HepG2 (cell line): ENCODE measurements around the gene ACSS2. TPM values are rescaled to one million over a fixed set of nuclear protein-coding genes. Genes with fewer than 3 reads are reported as not detected.

Experiments used
- ATAC-seq: fragments of 200-7000 bp; cut with Tn5 transposase; 3 replicates; pipeline ENCODE4 v1.9.1; 2020; ENCODE audit warnings: mild to moderate bottlenecking, moderate library complexity
- BruUV-seq: library from RNA; stranded (reverse); fragments of 400-500 nt; replicated peaks from 2 replicates; lab custom pipeline; 2021; lab: Mats Ljungman, UMichigan
- CTCF ChIA-PET: fragments of 300-600 bp; formaldehyde crosslinking; extraction: SDS; loops from one replicate; lab custom pipeline; 2021; ENCODE audit warnings: low total read pairs, inconsistent platforms, low intra/inter-chr PET ratio; lab: Yijun Ruan, JAX
- POLR2A ChIA-PET: fragments of 350-600 bp; sonication (Branson Sonifier 250); formaldehyde crosslinking; loops from one replicate; lab custom pipeline; 2020; ENCODE audit warnings: antibody characterized with exemption, inconsistent platforms; lab: Yijun Ruan, JAX
- DNase-seq: peaks from one replicate; pipeline ENCODE4 v3.0.0-alpha.2; 2015; ENCODE audit warnings: low spot score
- FAIRE-seq: peaks from 3 replicates; lab custom pipeline; 2011; peaks lifted over from hg19 to GRCh38; lab: Jason Lieb, UNC
- H2AFZ ChIP-seq: one replicate; pipeline ENCODE4 v1.6.1; 2011; ENCODE audit warnings: low read length, inconsistent platforms
- H3K27ac ChIP-seq: fragments of 300-600 bp; 3 replicates; pipeline ENCODE4 v1.8.0; 2011; ENCODE audit warnings: mixed run types, mild to moderate bottlenecking, mixed read lengths, low read length, inconsistent platforms; ENCODE audit not compliant: insufficient read depth; ENCODE audit errors: extremely low read length
- H3K27me3 ChIP-seq, 2 experiments: fragments of 200-600 bp in 1 of 2; 2 replicates in 1 of 2; 3 replicates in 1 of 2; pipeline versions ENCODE4 v1.6.0 to v1.8.0; 2011; ENCODE audit warnings: low read length in 2 of 2, mild to moderate bottlenecking in 2 of 2, moderate library complexity in 2 of 2, inconsistent platforms in 1 of 2; ENCODE audit not compliant: insufficient read depth in 2 of 2, control insufficient read depth in 1 of 2
- H3K36me3 ChIP-seq, 2 experiments: fragments of 200-600 bp in 1 of 2; replicated peaks in 1 of 2; 2 replicates in 1 of 2; 3 replicates in 1 of 2; pipeline versions ENCODE4 v1.5.1 to v1.8.0; 2011; ENCODE audit warnings: low read length in 2 of 2, inconsistent platforms in 1 of 2; ENCODE audit not compliant: insufficient read depth in 2 of 2, control insufficient read depth in 1 of 2
- H3K4me1 ChIP-seq: 2 replicates; pipeline ENCODE4 v1.5.1; 2012; ENCODE audit warnings: low read length, inconsistent platforms; ENCODE audit not compliant: insufficient read depth
- H3K4me2 ChIP-seq: 2 replicates; pipeline ENCODE4 v1.6.0; 2011; ENCODE audit warnings: low read depth, low read length, inconsistent platforms
- H3K4me3 ChIP-seq, 3 experiments: fragments of 200-600 bp in 1 of 3; sonication (generic), shearing (Covaris generic) in 1 of 3; replicated peaks in 1 of 3; 2 replicates each; pipeline ENCODE4 v1.5.1; 2011 to 2016; ENCODE audit warnings: low read length in 3 of 3, inconsistent platforms in 2 of 3, low read depth in 2 of 3, mild to moderate bottlenecking in 2 of 3, control low read depth in 1 of 3, mixed read lengths in 1 of 3; ENCODE audit not compliant: insufficient read depth in 1 of 3
- H3K79me2 ChIP-seq: one replicate; pipeline ENCODE4 v1.6.1; 2011; ENCODE audit warnings: low read length, inconsistent platforms; ENCODE audit not compliant: insufficient read depth
- H3K9ac ChIP-seq: 2 replicates; pipeline ENCODE4 v1.6.0; 2011; ENCODE audit warnings: mild to moderate bottlenecking, low read depth, low read length, inconsistent platforms; ENCODE audit not compliant: insufficient read depth
- H3K9me3 ChIP-seq: 2 replicates; pipeline ENCODE4 v1.5.1; 2012; ENCODE audit warnings: mild to moderate bottlenecking, low read length
- H4K20me1 ChIP-seq: 2 replicates; pipeline ENCODE4 v1.6.0; 2011; ENCODE audit warnings: inconsistent platforms, mild to moderate bottlenecking, low read length, moderate library complexity; ENCODE audit not compliant: insufficient read depth
- ATF4 ChIP-seq, 2 experiments: fragments of 450-650 bp in 1 of 2; sonication (generic) in 1 of 2; formaldehyde crosslinking; IDR thresholded peaks; 2 replicates each; pipeline versions ENCODE4 v1.5.0 to v1.8.0; 2020 to 2022; ENCODE audit warnings: mild to moderate bottlenecking in 1 of 2, missing genetic modification reagents in 1 of 2
- KDM3A ChIP-seq: IDR thresholded peaks from 2 replicates; pipeline ENCODE4 v1.6.1; 2018; ENCODE audit warnings: low read depth, missing compliant biosample characterization
- PAXIP1 ChIP-seq: sonication (generic); formaldehyde crosslinking; conservative IDR thresholded peaks from 2 replicates; pipeline ENCODE4 v1.4.0; 2020; ENCODE audit warnings: mild to moderate bottlenecking, missing genetic modification reagents, moderate library complexity
- ZBTB10 ChIP-seq: sonication (generic); formaldehyde crosslinking; IDR thresholded peaks from 2 replicates; pipeline ENCODE4 v1.4.0; 2020; ENCODE audit warnings: missing genetic modification reagents, borderline replicate concordance
- ZNF143 ChIP-seq: sonication (generic); formaldehyde crosslinking; IDR thresholded peaks from 2 replicates; pipeline ENCODE4 v1.4.0; 2020; ENCODE audit warnings: missing genetic modification reagents
- ZNF280B ChIP-seq: sonication (generic); formaldehyde crosslinking; IDR thresholded peaks from 2 replicates; pipeline ENCODE4 v1.5.0; 2020; ENCODE audit warnings: missing genetic modification reagents, mild to moderate bottlenecking, borderline replicate concordance
- ZNF367 ChIP-seq: sonication (generic); formaldehyde crosslinking; IDR thresholded peaks from 2 replicates; pipeline ENCODE4 v1.4.0; 2020; ENCODE audit warnings: missing genetic modification reagents, borderline replicate concordance
- ZNF773 ChIP-seq: sonication (generic); formaldehyde crosslinking; IDR thresholded peaks from 2 replicates; pipeline ENCODE4 v1.4.0; 2020; ENCODE audit warnings: missing genetic modification reagents, borderline replicate concordance
- WGBS: methylation state at CpG from one replicate; pipeline ENCODE4 v1.1.6; 2017; ENCODE audit warnings: low lambda C conversion rate; 5-methylcytosine and 5-hydroxymethylcytosine counted together
- in situ Hi-C: cut with HindIII; loops from 2 replicates; pipeline ENCODE4 v1.10.0; 2017; ENCODE audit warnings: low pct_unique_long_range_greater_than_20kb; ENCODE audit not compliant: extremely low pct_ligation_motif_present
- intact Hi-C: fragments of 100-400 bp; cut with micrococcal nuclease; formaldehyde crosslinking; loops from one replicate; pipeline ENCODE4 v1.10.0; 2022; ENCODE audit not compliant: unreplicated experiment
- polyA plus RNA-seq, 8 experiments: library from polyadenylated mRNA; depleted of rRNA in 3 of 8; stranded (reverse) in 7 of 8; unstranded in 1 of 8; fragments of >200 nt; fragmentation: Illumina TruSeq in 4 of 8; extraction: Trizol in 4 of 8; gene quantifications; 2 replicates each; pipeline versions ENCODE4 v1.2.1 to v1.2.3, GENCODE V29; 2011 to 2016; ENCODE audit warnings: low read depth in 4 of 8, missing spikeins in 1 of 8, mixed read lengths in 1 of 8; ENCODE audit not compliant: insufficient read depth in 1 of 8
- total RNA-seq, 5 experiments: library from RNA; depleted of rRNA; stranded (reverse); fragments of >200 nt; fragmentation: Illumina TruSeq; extraction: Trizol; gene quantifications; 2 replicates each; pipeline ENCODE4 v1.2.3, GENCODE V29; 2016; ENCODE audit warnings: low read depth in 1 of 5

The ACSS2 gene
- total and polyA plus RNA-seq, 2 of the 13 experiments (the other 11 are each of a cell fraction or from before 2014, with no cell fraction given), result 72.8 to 89.7 TPM

GRCh38 chr20:34938466-34939163 is 62.2 kb downstream of the ACSS2 start:
- intact Hi-C loops, result no loop called here
- no peak overlapping the region for H3K9ac ChIP-seq
- no peak overlapping the region for H3K27ac ChIP-seq
- CTCF ChIA-PET, result no interaction called here
- H3K79me2 ChIP-seq, result no peaks in the 10 kb centered on the region
- H3K36me3 ChIP-seq, result peaks cover 24 to 79% of the 10 kb centered on the region in 2 experiments
- no peaks in the 10 kb centered on the region for H3K27me3 ChIP-seq
- in situ Hi-C loops, result no loop called here
- ATAC-seq (no peak), FAIRE-seq (no peak), DNase-seq (no peak)
- no peaks in the 10 kb centered on the region for H3K4me1 ChIP-seq
- H3K4me3 ChIP-seq, result no peak overlapping the region
- no TSS peak for BruUV-seq
- H2AFZ ChIP-seq, result no peak overlapping the region
- TF ChIP-seq ZNF773 (CRISPR knock-in tag), result no peak
- TF ChIP-seq PAXIP1 (CRISPR knock-in tag), result no peak
- no peak for TF ChIP-seq ATF4 (CRISPR knock-in tag; IDR thresholded peaks at IDR 0.05)
- no peak for TF ChIP-seq KDM3A (CRISPR knock-in tag)
- TF ChIP-seq ZNF280B (CRISPR knock-in tag), result 0 out of 2 replicates have a peak, but pooled peaks have one; percentile 31
- no peak for TF ChIP-seq ZNF367 (CRISPR knock-in tag)
- no peak for TF ChIP-seq ZBTB10 (CRISPR knock-in tag)
- TF ChIP-seq ZNF143 (CRISPR knock-in tag), result no peak
- H4K20me1 ChIP-seq, result no peaks in the 10 kb centered on the region
- POLR2A ChIA-PET, result interaction anchor here (0.7 kb wide), 1 partner anchor 8 kb away, joined by 3 read pairs; no protein-coding TSS in a partner anchor
- H3K9me3 ChIP-seq, result no peaks in the 10 kb centered on the region
- no peak overlapping the region for H3K4me2 ChIP-seq
- WGBS, result 97% methylated on average over 14 of the region's 14 CpGs
